GM23248 (cell line): ENCODE data around the gene SHCBP1.

Source experiments
- EZH2 ChIP-seq: fragments of 200-600 bp; sonication (generic); IDR thresholded peaks from 2 replicates; pipeline ENCODE4 v1.6.1; 2018; ENCODE audit warnings: antibody characterized with exemption, mild to moderate bottlenecking; ENCODE audit not compliant: insufficient read depth, poor library complexity, severe bottlenecking
- EZH2phosphoT487 ChIP-seq: fragments of 200-600 bp; sonication (generic); IDR thresholded peaks from 2 replicates; pipeline ENCODE4 v1.6.1; 2018; ENCODE audit warnings: antibody characterized with exemption, moderate library complexity, mild to moderate bottlenecking, low read depth; ENCODE audit not compliant: insufficient read depth

GRCh38 chr16:46621006-46621933 lies at the start of gene SHCBP1:
- TF ChIP-seq EZH2phosphoT487 (no peak), EZH2 (no peak)
